SH-SY5Y (cell line): ENCODE measurements around the gene MTR.

Experiments
- GATA2 ChIP-seq: IDR thresholded peaks from 2 replicates; pipeline ENCODE4 v1.6.1; 2011; ENCODE audit warnings: mild to moderate bottlenecking, low read depth, low read length
- GATA3 ChIP-seq: IDR thresholded peaks from 2 replicates; pipeline ENCODE4 v1.6.1; 2011; ENCODE audit warnings: low read depth, mild to moderate bottlenecking, low read length, moderate library complexity

Gene MTR

DNA sequence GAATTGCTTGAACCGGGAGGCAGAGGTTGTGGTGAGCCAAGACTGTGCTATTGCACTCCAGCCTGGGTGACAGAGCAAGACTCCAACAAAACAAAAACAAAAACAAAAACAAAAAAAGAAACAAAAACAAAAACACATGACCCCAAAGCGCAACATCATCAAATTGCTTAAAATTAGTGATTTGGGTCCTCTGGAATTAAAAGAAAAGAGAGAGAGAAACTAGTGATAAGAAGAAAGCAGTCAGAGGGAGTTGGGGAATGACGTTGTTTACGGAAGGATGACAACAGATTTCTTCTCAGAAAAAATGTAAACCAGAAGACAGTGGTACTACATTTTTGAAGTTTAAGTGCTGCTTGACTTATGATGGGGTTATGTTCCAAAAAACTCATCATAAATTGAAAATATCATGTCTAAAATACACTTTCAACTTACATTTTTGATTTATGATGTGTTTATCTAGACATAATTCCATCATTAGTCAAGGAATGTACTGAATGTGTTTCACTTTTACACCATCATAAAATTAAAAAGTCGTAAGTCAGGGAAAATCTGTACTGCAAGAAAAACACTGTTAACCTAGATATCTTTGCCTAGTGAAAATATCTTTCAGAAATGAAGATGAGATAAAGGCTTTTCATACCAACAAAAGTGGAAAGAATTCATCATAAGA lies 121.2 kb downstream of the MTR start:
- no peak for TF ChIP-seq GATA3
- TF ChIP-seq GATA2 = no peak

DNA sequence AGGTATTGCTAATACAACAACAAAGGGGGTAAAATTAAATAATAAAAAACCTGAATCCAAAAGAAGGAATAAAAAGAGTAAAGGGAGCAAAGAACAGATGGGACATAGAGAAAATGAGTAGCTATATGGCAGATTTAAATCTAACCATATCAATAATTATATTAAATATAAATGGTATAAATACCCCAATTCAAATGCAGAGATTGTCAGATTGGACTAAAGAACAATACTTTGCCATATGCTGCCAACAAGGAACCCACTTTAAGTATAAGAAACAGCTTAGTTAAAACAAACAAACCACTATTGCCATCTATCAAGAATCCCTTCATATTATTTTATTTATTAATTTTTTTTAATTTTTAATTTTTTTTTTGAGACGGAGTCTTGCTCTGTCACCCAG lies 122.4 kb downstream of the MTR start:
- TF ChIP-seq GATA2 (no peak), GATA3 (no peak)

DNA sequence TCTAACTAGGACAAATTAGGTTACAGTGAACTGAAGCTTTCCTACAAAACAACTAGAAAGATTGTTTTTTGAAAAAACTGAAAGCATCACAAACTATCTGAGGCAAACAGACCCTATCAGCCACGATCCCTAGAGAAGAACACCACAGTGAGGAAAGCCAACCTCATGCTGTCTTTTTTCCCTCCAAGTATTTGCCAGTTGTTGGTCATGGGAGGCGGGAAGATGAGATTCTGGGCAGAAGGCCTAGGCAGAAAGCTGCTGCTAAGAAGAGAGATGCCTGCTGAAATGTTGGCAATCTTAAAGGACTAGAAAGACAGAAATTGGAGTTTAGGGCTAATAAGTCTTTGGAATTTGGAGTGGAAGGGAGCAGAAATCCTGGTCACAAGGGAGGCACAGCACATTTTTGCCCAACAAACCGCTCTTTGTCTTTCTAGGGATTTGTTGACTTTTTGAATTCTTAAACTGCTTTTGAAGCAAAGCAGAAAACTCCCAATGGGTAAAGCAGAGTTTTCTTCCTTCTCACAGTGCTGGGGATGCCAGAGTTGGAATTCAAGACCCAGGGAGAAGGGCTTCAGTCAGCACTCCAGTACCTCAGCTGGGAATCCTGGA lies 125.3 kb downstream of the MTR start:
- TF ChIP-seq GATA2 = no peak
- TF ChIP-seq GATA3 = no peak

DNA sequence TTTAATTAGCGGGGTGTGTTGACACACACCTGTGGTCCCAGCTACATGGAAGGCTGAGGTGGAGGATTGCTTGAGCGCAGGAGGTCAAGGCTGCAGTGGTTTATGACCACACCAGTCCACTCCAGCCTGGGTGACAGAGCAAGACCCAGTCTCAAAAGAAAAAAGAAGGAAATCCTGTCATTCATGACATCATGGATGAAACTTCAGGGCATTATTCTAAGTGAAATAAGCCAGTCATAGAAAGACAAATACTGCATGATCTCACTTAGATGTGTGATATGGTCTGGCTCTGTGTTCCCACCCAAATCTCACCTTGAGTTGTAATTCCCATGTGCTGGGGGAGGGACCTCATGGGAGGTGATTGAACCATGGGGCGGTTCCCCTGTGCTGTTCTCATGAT lies 126.5 kb downstream of the MTR start:
- no peak for TF ChIP-seq GATA2
- TF ChIP-seq GATA3 = no peak

DNA sequence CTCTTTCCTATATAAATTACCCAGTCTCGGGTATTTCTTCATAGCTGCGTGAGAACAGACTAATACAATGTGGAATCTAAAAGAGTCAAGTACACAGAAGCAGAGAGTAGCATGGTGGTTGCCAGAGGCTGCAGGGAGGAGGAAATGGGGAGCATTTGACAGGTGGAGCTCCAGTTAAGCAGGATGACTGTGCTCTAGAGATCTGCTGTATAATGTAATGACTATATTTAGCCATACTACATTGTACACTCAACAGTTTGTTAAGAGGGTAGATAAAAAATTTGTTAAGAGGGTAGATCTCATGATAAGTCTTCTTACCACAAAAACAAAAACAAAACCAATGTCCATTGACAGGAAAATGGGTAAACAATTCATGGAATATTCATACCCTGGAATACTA lies 127.1 kb downstream of the MTR start:
- no peak for TF ChIP-seq GATA3

DNA sequence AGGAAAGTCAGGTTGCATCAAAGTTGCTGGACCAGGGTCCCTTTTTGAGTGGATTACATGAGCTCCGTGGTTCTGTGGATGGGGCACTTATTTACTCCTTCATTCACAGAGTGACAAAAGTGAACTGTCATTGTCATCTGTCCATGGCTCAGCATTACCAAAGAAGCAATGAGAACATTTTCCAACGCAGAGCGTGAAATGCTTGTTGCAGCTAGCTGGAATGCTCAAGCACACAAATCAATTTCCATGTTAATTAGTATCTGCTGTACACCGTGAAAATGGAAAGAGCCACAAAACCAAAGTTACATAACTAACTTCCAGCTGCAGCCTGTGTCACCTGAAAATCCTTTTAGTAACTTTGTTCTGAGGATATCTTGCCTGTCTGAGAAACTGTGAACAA lies 130.3 kb downstream of the MTR start:
- TF ChIP-seq GATA2 (no peak), GATA3 (no peak)

DNA sequence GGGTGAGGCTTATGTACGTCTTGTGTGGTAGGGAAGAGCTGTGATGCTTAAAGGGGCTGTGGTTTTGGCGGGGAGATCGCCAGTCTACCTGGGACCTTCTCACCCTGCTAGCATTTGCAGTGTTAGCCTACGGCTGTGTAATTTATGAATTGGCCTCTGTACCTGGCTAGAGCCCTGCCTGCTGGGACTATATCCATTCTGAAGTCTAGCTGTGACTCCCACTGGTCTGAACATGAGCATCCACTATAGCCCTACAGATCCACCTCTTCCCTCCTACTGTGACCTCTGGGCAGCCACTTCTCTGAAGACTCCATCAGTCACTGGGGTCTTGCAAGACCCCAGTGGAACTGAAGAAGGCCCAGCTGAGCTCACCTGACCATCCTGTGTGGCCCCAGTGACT lies 135.4 kb downstream of the MTR start:
- TF ChIP-seq GATA3 = no peak
- TF ChIP-seq GATA2 = no peak

DNA sequence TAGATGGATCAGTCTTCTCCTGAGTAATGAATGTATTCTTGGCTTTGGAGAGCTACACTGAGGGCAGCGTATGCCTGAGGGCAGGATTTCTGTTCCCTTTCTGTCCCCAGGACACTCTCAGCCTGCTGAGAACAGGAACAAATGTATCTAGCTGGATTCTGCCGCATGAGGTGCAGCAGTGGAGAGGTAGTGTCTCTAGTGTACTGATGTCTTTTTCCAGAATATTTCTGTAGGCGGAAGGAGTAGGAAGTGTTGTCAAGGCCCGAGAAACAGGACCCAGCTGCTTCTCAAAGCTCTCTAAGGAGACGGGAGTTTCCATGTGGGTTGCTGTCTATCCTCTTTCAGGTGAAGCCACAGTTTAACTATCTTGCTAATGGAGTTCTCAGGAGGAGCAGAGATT lies 143.7 kb downstream of the MTR start:
- no peak for TF ChIP-seq GATA2
- no peak for TF ChIP-seq GATA3

DNA sequence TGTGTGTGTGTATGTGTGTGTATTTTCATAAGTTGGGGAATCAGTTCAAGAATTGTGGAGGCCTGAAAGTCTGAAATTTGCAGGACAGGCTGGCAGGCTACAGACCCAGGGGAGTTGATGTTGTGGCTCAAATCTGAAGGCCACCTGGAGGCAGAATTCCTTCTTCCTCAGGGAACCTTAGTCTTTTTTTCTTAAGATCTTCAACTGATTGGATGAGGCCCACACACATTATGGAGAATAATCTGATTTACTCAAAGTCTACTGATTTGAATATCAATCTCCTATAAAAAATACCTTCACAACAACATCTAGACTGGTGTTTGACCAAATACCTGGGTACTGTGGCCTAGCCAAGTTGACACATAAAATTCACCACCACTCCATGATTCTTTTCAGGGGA lies 147.3 kb downstream of the MTR start:
- TF ChIP-seq GATA3 = no peak
- no peak for TF ChIP-seq GATA2

DNA sequence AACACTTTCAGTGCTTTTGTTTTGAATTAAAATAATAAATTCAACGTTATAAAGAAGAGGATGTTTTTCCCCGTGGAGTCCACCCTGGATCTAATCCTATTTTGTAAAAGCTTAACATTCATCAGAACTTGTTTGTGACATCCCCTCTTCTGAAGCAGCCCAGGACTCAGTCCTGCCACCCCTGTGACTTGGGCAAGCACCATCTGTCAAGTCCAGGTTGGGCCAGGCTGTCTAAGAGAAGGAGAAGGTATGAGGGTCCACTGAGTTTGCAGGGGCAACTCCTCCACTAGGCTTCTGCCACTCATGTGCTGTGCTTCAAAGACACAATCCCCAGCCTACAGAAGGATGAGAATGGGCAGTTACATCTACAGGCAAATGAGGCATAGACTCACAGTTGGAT lies 149.5 kb downstream of the MTR start:
- TF ChIP-seq GATA2 (no peak), GATA3 (no peak)

DNA sequence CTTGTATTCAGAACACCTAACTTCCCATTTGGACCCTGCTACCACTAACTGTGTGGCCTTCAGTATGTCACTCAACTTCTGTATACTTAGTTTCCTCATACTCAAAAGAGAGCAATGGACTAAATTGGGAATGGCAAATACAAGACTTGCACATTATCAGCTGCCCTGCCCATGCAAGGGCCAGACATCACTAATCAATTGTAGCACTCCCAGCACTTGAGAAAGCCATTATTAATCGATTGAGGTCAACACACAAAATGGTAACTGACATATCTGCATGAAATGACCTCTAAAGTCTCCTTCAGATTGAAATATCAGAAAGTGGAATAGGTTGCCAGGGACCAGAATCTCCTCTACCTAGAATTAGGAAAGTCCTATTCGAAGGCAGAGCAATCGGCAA lies 149.9 kb downstream of the MTR start:
- TF ChIP-seq GATA2 (no peak), GATA3 (no peak)

DNA sequence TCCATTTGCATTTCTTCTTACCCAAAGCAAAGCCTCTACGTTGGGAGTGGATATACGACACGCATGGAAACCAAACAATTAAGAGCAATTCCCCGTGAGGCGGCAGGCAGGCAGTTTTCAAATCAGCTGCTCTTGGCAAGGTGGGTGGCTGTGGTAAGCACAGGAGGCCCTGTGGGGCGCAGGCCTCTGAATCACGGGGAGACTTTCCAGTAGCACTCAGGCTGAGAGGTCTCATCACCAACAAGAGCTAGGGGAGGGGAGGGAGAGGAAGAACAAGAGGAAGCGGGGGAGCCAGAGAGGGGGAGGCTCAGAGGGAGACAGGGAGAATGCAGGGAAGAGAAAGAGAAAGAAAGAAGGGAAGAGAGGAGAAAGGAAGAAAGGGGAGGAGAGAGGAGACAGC lies 152.7 kb downstream of the MTR start:
- TF ChIP-seq GATA3 (no peak), GATA2 (no peak)

DNA sequence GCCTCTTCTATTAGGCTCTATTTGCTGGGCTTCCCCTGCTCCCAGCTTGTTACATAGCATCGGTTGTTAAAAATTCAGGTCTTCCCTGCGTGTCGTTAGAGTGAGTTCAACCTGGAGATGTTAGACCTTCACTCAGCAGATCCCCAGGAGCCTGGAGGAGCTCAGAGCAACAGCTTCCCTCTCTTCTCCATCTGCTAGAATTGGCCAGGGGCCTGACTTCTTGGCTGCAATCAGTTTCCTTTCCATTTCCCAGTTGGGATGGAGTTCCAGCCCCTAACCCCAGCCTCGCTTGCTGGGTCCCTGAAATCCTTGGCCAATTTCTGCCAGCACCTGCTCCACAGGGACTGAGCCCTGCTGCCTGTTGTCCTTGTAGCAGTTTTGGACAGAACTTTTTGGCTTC lies 153.3 kb downstream of the MTR start:
- no peak for TF ChIP-seq GATA3
- TF ChIP-seq GATA2 = no peak

DNA sequence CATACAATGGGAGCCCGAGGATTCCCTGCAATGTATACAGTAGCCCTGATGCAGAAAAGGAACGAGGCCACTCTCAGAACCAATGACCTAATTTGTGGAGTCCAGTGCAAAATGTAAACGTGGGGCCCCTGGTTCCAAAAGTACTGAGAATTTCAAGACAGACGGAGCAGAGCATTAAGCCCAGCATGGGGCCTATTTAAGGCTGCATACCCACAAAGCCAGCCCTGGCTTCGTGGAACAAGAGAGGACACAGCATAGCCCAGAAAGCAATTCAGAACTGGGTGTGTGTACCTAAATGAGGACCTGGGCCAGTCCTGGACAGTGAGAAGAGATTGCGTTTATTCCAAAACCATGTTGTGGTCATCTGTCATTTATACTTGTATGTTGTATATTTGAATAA lies 153.9 kb downstream of the MTR start:
- TF ChIP-seq GATA3 (no peak), GATA2 (no peak)

DNA sequence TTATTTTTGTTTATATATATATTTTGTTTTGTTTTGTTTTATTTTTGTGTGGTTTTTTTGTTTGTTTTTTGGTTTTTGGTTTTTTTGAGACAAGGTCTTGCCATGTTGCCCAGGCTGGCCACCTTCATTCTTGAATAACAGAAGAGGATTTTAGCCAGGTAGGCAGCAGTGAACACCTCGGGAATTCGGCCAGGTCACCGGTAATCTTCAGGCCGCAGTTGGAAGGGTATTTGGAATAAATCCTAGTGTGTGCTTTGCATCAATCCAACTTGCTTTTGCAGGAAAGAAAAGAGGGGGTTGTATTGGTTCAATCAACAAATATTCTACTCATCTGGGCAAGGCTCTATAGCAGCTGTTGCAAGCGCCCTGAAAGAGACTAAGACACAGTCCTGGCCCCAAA lies 155.3 kb downstream of the MTR start:
- TF ChIP-seq GATA3 (no peak), GATA2 (no peak)

DNA sequence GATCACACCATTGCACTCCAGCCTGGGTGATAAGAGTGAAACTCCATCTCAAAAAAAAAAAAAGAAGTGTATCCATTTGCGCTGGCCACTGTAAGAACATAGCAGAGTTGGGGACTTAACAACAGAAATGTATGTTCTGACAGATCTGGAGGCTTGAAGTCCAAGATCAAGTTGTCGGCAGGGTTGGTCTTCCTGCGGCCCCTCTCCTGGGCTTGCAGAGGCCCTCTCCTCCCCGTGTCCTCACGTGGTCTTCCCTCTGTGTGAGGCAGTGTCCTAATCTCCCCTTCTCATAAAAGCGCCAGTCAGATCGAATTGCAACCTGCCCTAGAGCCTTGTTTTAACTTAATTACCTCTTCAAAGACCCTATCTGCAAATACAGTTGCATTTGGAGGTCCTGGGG lies 156.6 kb downstream of the MTR start:
- no peak for TF ChIP-seq GATA3
- no peak for TF ChIP-seq GATA2
